Activated naive CD8-positive, alpha-beta T cell treated with anti-CD3 and anti-CD28 coated beads, Interleukin-2, amount 10 ng/mL, durations not matched to agents 7 days and 5 days (primary cell): ENCODE data around the gene CYP4F3. TPM values are rescaled to one million over a fixed set of nuclear protein-coding genes. Genes with fewer than 3 reads are reported as not detected.

Source experiments
- ATAC-seq: fragments of 150-1000 bp; cut with Tn5 transposase; one replicate; pipeline ENCODE4 v1.10.0; 2021; ENCODE audit warnings: low read depth, moderate library complexity
- POLR2A ChIA-PET: fragments of 350-600 bp; sonication (Branson Sonifier 250); formaldehyde crosslinking; loops from one replicate; lab custom pipeline; 2021; ENCODE audit warnings: antibody characterized with exemption; lab: Charles Lee
- DNase-seq: peaks from one replicate; pipeline ENCODE4 v3.0.0; 2021
- H3K27ac Mint-ChIP-seq: one replicate; pipeline ENCODE4 v1.8.0; 2022; ENCODE audit warnings: mild to moderate bottlenecking, mixed read lengths
- H3K27me3 Mint-ChIP-seq: one replicate; pipeline ENCODE4 v1.8.0; 2022; ENCODE audit warnings: mild to moderate bottlenecking, moderate library complexity, mixed read lengths
- H3K36me3 Mint-ChIP-seq: one replicate; pipeline ENCODE4 v1.8.0; 2021; ENCODE audit warnings: mild to moderate bottlenecking, mixed read lengths
- H3K4me1 Mint-ChIP-seq: one replicate; pipeline ENCODE4 v1.8.0; 2021; ENCODE audit warnings: mixed read lengths
- H3K4me3 Mint-ChIP-seq: one replicate; pipeline ENCODE4 v1.8.0; 2022; ENCODE audit warnings: mild to moderate bottlenecking, moderate library complexity, mixed read lengths
- H3K9me3 Mint-ChIP-seq: one replicate; pipeline ENCODE4 v1.8.0; 2021; ENCODE audit warnings: mixed read lengths
- total RNA-seq, 2 experiments: library from RNA; stranded (reverse); gene quantifications; one replicate each; pipeline ENCODE4 v1.2.3, GENCODE V29; 2021

Gene CYP4F3
- total RNA-seq, 2 experiments from 2014 or later: not detected

DNA sequence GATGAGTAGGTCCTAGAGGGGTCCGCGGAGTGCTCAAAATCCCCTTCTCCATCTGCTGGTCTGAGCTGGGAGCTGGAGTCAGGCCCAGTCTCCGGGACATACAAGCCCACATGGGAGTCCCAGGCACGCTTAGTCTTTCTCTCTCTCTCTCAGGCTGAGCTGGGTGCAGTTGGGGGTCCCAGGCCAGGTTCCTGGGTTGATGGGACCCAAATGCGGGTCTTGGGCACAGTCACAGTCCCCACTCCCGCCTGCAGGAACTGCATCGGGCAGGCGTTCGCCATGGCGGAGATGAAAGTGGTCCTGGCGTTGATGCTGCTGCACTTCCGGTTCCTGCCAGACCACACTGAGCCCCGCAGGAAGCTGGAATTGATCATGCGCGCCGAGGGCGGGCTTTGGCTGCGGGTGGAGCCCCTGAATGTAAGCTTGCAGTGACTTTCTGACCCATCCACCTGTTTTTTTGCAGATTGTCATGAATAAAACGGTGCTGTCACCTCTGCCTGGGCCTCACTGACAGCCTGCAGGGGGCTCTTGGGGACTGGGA lies 56.0 kb downstream of the CYP4F3 start:
- Mint-ChIP-seq H3K27me3 (peaks cover 13% of the 10 kb centered on the region), H3K4me1 (no peaks in the 10 kb centered on the region), H3K9me3 (no peaks in the 10 kb centered on the region), H3K4me3 (no peak overlapping the region), H3K36me3 (no peaks in the 10 kb centered on the region), H3K27ac (no peak overlapping the region)
- DNase-seq (no peak), ATAC-seq (no peak)
- POLR2A ChIA-PET: no interaction called here

DNA sequence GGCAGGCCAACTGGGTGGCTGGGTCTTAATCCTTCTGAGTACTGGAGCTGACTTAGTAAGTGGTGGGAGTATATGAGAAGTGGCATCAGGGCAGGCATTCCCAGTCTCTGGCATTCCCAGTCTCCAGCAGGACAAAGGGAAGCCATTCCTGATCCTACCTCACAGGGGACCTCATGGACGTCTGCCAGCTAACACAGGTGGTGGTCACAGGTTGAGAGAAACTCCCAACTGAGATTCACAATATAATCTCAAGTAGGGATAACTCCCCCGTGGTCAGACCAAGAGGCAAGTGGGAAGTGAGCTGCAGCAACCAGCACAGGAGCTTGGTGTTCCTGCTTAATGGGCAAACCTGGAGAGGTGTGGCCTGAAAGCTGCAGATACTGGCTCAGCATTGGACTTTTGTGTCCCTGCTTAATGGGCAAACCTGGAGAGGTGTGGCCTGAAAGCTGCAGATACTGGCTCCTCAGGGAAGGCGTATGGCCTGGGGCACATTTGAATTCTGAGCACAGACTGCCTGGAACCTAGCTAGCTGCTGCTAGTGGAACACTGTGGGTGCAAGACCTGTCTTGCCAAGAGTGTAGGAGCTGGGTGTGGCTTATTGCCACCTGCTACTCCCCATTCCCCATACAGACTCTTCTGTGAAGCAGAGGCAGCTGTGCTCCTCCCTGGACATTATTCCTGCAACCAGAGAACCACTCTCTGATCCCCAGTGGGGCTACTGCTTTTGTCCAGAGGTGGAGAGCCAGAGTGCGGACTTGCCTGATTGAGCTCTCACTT lies 61.2 kb downstream of the CYP4F3 start:
- POLR2A ChIA-PET: interaction anchor here (0.5 kb wide), 1 partner anchor 386 kb away, joined by 3 read pairs; no protein-coding TSS in a partner anchor
- Mint-ChIP-seq H3K36me3 (no peaks in the 10 kb centered on the region), H3K9me3 (peaks cover 3% of the 10 kb centered on the region), H3K27me3 (peaks cover 29% of the 10 kb centered on the region), H3K27ac (no peak overlapping the region), H3K4me3 (no peak overlapping the region), H3K4me1 (no peaks in the 10 kb centered on the region)
- DNase-seq: no peak
- no peak for ATAC-seq

DNA sequence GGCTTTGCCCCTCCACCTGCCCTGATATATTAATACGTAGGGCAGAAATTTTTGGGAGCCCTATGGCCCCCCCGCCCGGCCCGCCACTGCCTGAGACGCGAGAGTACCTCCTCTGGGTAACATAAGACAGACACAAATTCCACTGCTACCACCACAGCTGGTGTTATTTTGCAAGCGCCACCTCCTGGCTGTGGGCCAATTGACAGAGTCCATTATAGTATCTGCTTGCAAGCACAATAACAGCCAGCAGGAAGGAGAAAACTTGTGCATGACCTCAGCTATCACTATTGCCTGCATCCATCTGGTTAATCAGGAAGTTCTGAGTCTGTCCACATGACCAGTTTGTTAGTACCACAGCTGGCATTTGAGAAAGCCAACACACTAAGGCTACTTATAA lies 61.8 kb downstream of the CYP4F3 start:
- H3K4me1 Mint-ChIP-seq: no peaks in the 10 kb centered on the region
- H3K27ac Mint-ChIP-seq: no peak overlapping the region
- POLR2A ChIA-PET: interaction anchor here (0.5 kb wide), 1 partner anchor 386 kb away, joined by 3 read pairs; no protein-coding TSS in a partner anchor
- DNase-seq (no peak), ATAC-seq (no peak)
- H3K9me3 Mint-ChIP-seq: peaks cover 3% of the 10 kb centered on the region
- H3K4me3 Mint-ChIP-seq: no peak overlapping the region
- H3K27me3 Mint-ChIP-seq: peaks cover 29% of the 10 kb centered on the region
- H3K36me3 Mint-ChIP-seq: no peaks in the 10 kb centered on the region

Other genes starting within 250 kb of the CYP4F3 start
- gene AKAP8L, start 221.9 kb upstream of the CYP4F3 start, total RNA-seq: 100 to 1,000 TPM; 146 to 149 TPM
- gene WIZ, start 190.9 kb upstream of the CYP4F3 start, total RNA-seq: 10 to 100 TPM; 28.4 to 29.3 TPM
- gene RASAL3, start 176.4 kb upstream of the CYP4F3 start, total RNA-seq: 100 to 1,000 TPM; 168 to 172 TPM
- gene PGLYRP2, start 161.4 kb upstream of the CYP4F3 start, total RNA-seq: under 1 TPM; 0.19 to 0.40 TPM
- 1 to 10 TPM; 3.2 to 3.4 TPM for gene CYP4F22, start 132.4 kb upstream of the CYP4F3 start, total RNA-seq
- gene CYP4F8, start 25.7 kb upstream of the CYP4F3 start, total RNA-seq: not detected
- gene CYP4F12, start 32.2 kb downstream of the CYP4F3 start, total RNA-seq: 1 to 10 TPM; 2.4 to 3.1 TPM
- gene OR10H2, start 87.1 kb downstream of the CYP4F3 start, total RNA-seq: not detected
- gene OR10H3, start 97.1 kb downstream of the CYP4F3 start, total RNA-seq: not detected
- not detected for gene OR10H5, start 146.8 kb downstream of the CYP4F3 start, total RNA-seq
- not detected for gene OR10H1, start 174.8 kb downstream of the CYP4F3 start, total RNA-seq